ENCODE data around the gene NUPR2.

- TF ChIP-seq SMAD4 (CRISPR knock-in tag; IDR thresholded peaks at IDR 0.05) = no peak
- TF ChIP-seq CTCF (IDR thresholded peaks at IDR 0.05) = no peak
- no peak for TF ChIP-seq E2F4 (CRISPR knock-in tag; IDR thresholded peaks at IDR 0.05; ENCODE audit: borderline replicate concordance, low read depth)
- TF ChIP-seq ETV6 (CRISPR knock-in tag; IDR thresholded peaks at IDR 0.05) = no peak
- no peak for TF ChIP-seq TP53 (CRISPR knock-in tag; IDR thresholded peaks at IDR 0.05)
- no peak for TF ChIP-seq FOXP1 (CRISPR knock-in tag; IDR thresholded peaks at IDR 0.05; ENCODE audit: borderline replicate concordance)
- TF ChIP-seq PREB (CRISPR knock-in tag; IDR thresholded peaks at IDR 0.05; ENCODE audit: borderline replicate concordance) = no peak
Observed at GRCh38 chr7:56121440-56121839, 5.2 kb upstream of the NUPR2 start.
